ENCODE results near the gene BMF.

BMF gene

GRCh38 chr15:40038275-40038637, 70.4 kb downstream of the BMF start:
- TF ChIP-seq EZH2phosphoT487 (IDR thresholded peaks at IDR 0.05; ENCODE audit: low read depth) (no peak), CTCF (IDR thresholded peaks at IDR 0.05; ENCODE audit: low read depth, low read length) (no peak)
- Histone ChIP-seq H3K36me3 (replicated peaks; ENCODE audit: low read depth, low read length) (peaks cover 35% of the 10 kb centered on the region), H2AFZ (ENCODE audit: low read depth, low read length) (no peak overlapping the region), H3K4me3 (ENCODE audit: low read length) (peak overlapping the region; percentile 87), H3K4me2 (ENCODE audit: low read length) (peak overlapping the region; percentile 98), H4K20me1 (ENCODE audit: insufficient read depth, low read length) (peaks cover 7% of the 10 kb centered on the region; the same call in 1 of the 2 replicates), H3K4me1 (ENCODE audit: low read length) (peaks cover 13% of the 10 kb centered on the region), H3K27me3 (ENCODE audit: low read depth, low read length) (no peaks in the 10 kb centered on the region), H3K79me2 (ENCODE audit: low read length) (peaks cover 36% of the 10 kb centered on the region), H3K27ac (ENCODE audit: low read length) (peak overlapping the region; percentile 61), H3K9me3 (ENCODE audit: insufficient read depth, low read length) (no peaks in the 10 kb centered on the region), H3K9ac (ENCODE audit: low read length) (peak overlapping the region; percentile 91)
